T-helper 1 cell treated with Interleukin-12 subunit alpha and Interleukin-12 subunit beta and Interleukin-4 antibody, amounts not matched to agents 30 ng/mL and 1 ng/mL, for 36 hours (primary cell): ENCODE measurements around the gene CRKL. TPM values are rescaled to one million over a fixed set of nuclear protein-coding genes. Genes with fewer than 3 reads are reported as not detected.

ENCODE experiments used
- intact Hi-C: fragments of 100-400 bp; cut with micrococcal nuclease; formaldehyde crosslinking; loops from one replicate; pipeline ENCODE4 v1.15.1; 2024
- total RNA-seq: library from RNA; stranded (reverse); gene quantifications from 2 replicates; pipeline ENCODE4 v1.2.3, GENCODE V29; 2022

CRKL gene
- total RNA-seq, 1 donor from 2014 or later = 72.6 TPM

DNA sequence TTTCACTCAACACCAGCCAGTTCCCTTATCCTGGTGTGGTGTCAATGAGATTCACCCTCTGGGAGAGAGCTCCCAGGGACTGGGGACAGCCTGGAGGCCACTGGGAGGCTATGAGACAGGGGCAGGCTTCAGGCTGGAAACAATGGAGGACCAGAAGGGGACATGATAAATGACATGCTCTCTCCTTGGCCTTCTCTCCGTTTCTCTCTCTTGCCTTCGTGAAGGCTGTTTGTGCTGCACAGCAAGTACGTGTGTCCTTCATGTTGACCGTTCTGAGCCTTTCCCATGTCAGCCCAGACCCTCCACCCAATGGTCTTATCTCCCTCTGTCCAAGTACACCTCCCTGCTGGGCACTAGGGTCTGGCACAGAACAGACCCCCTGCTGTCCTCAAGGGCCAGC, 63.3 kb downstream of the CRKL start:
- intact Hi-C loops = no loop called here

DNA sequence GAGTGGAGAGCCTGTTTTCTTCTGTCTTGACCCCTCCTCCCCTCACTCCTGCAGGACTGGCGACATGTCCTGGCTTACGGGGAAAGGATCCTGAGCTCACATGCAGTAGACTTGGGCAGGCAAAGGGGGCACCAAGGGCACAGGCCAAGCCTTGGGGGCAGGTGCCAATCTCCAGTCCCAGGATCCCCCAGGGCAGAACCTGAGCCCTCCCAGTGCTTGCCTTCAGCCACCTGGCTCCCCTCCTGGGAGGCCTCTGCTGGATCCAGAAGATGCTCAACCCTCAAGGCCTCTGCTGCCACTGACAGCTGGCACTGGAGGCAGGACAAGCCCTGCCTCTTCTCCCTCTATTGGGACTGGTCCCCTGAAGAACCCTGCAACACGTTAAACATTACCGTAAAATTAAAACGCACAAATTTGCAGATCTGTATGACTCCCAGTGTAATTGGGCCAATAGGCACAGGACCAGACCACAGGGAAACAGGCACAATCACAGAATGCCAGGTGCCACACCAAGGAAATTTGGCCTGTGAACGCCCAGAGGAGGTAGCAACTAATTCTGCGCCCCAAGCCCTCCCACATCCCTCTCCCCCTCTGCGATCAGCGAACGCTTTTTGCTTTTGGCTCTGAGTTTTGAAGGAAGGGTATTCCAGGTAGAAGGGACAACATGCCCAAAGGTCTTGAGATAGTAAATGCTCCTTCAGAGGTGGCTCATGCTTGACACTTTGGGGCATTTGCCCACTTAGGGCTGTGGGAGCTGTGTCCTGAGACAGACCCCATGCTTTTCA, 63.9 kb downstream of the CRKL start:
- intact Hi-C loops = loop anchor here (1.0 kb wide), 1 partner anchor 64 kb away; the partner anchor contains the start of gene CRKL

DNA sequence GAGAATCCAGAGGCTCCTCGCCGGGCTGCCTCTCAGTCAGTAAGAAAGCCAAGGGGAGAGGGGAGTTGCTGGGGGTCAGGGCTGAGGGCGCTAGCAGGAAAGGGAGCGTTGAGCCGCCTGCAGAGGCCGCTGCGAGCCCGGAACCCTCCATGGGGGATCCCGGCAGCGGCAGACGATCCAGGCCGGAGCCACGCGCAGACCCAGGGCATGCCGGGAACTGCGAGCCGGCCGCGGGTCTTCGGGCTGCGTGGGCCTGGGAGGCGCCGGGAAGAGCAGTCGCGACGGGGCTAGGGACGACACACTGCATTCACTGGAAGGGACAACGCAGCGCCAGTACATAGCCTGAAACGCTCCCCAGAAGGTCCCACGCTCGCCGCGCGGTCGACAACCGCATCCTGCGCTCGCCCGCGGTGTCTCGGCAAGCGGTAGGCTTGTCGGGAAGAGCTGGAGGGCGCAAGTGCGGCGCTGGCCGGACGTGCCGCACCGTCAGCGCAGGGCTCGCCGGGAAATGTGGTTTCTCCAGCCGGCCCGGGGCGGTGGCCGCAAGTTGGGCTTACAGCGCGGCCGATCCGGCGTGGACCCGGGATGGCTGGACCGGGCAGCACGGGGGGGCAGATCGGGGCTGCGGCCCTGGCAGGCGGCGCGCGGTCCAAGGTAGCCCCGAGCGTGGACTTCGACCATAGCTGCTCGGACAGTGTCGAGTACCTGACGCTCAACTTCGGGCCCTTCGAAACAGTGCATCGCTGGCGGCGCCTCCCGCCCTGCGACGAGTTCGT, 64.8 kb downstream of the CRKL start, which contains the start of gene LZTR1:
Gene LZTR1, plus strand, starts transcription at position 511 of the 776 bp plus-strand sequence. Its CDS starts 75 bp downstream, at position 586.
- intact Hi-C loops = loop anchor here (1.0 kb wide), 3 partner anchors 20 to 65 kb away; partner anchors contain the start of genes CRKL and THAP7

DNA sequence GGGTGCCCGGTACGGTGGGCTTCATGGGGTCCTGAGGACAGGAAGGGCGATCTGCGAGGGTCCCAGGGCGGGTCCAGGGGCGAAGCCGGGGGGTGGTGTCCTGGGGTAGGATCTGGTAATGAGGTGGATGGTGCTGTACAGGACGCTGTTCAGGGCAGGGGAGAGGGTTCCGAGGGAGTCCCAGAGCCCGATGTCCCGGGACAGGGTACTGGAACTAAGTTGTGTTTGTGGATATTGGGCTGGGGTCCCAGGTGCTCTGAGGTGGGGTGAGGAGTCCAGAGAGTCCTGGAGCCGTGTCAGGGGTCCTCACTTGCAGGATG, 65.3 kb downstream of the CRKL start:
- intact Hi-C loops = loop anchor here (1.0 kb wide), 2 partner anchors 20 to 32 kb away; partner anchors contain the start of gene THAP7

DNA sequence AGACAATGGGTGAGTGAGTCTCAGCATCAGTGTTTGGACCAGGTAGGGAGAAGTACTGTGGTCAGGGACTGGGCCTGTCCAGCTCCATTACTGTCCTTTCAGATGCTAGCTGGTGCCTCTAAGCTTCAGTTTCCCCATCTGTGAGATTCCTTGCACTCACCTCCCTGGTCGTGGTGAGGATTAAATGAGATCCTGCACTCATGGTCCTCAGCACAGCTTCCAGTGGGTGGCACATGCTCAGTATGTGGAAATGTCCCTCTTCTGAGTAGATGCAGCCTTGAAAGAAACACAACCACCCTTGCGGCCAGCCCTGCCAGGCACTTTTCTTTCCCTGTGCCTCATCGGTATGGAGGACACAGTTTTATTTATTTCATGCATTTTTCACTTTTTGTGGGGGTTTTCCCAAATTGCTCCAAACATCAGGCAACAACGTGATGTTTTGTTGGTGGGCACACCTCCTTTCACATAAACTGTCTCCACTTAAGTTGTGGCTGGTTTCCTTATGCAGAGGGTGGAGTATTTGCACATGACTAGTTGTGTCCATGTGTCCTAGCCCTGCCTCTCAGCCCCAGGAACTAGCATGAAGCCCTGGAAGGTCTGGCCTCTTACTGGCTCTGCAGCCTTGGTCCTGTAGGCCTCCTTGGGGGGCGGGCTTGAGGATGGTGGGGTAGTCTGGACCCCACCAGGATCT, 66.0 kb downstream of the CRKL start:
- intact Hi-C loops = no loop called here

DNA sequence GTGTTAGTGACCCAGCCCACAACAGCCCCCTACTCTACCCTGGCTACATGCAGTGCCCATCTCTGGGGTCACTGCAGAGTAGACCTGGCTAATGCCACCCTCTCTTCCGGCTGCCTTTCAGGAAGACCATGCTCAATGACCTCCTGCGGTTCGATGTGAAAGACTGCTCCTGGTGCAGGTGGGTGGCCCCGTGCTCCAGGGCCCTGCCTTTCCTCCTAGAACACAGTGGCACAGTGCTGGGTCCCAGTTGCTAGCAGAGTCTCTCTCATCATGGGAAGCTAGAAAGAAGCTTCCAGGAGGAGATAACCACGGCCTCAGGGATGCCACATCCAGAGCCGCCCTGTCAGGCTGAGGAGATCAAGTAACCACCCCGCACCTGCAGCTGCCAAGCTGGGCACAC, 68.5 kb downstream of the CRKL start:
- intact Hi-C loops = no loop called here

DNA sequence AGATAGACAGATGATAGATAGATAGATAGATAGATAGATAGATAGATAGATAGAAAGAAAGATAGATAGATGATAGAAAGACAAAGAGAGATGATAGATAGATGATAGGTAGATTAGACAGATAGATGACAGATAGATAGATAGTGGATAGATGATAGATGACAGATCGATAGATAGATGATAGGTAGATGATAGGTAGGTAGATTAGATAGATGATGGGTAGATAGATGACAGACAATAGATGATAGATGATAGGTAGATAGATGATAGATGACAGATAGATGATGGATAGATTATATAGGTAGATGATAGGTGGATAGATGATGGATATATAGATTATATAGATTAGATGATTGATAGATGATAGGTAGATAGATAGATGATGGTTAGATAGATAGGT, 69.2 kb downstream of the CRKL start:
- intact Hi-C loops = no loop called here

DNA sequence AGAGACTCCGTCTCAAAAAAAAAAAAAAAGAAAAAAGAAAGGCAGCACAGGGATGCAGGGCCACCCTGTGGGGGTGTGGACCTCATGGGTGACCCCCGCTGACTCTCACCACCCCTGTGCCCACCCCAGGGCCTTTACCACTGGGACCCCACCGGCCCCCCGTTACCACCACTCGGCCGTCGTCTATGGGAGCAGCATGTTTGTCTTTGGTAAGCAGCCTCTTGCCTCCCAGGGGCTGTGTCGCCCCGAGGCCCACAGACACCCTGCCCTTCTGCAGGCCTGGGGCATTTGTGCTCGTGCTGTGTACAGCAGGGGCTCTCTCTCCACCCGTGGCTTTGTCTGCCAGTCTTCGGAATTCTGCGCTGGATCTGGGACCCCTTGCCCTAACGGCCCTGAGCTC, 70.2 kb downstream of the CRKL start:
- intact Hi-C loops = no loop called here

DNA sequence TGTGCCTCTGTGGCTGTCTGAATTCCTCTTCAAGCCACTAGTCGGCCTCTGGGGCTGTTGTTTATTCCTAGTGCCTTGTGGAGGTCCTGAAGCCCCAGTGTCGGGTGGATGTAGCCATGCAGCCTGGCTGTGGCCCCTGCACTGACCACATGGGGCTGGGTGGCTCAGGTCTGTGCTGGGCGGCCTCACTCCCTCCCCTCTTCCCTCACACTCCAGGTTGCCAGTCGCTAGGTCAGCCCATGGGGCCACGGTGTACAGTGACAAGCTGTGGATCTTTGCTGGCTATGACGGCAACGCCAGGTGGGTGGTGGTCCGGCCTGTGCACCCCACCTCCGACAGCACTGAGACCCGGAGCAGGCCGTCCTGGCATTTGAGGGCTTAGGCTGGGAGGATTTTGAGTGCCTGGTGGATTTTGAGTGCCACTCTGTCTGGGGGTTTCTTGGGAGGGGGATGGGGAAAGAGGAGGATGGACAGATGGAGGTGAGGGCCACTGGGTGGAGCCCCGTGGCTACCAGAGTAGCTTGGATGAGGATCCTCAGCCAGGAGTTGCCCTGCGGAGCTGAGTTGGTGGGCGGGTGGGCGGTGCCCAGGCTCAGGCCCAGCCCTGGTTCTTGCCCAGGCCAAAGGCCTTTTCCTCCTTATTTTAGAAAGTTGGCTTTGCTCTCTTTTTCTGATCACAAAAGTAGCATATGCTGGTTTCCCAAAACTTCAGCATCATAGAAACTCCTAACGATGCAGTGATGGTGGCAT, 71.5 kb downstream of the CRKL start:
- intact Hi-C loops = no loop called here

DNA sequence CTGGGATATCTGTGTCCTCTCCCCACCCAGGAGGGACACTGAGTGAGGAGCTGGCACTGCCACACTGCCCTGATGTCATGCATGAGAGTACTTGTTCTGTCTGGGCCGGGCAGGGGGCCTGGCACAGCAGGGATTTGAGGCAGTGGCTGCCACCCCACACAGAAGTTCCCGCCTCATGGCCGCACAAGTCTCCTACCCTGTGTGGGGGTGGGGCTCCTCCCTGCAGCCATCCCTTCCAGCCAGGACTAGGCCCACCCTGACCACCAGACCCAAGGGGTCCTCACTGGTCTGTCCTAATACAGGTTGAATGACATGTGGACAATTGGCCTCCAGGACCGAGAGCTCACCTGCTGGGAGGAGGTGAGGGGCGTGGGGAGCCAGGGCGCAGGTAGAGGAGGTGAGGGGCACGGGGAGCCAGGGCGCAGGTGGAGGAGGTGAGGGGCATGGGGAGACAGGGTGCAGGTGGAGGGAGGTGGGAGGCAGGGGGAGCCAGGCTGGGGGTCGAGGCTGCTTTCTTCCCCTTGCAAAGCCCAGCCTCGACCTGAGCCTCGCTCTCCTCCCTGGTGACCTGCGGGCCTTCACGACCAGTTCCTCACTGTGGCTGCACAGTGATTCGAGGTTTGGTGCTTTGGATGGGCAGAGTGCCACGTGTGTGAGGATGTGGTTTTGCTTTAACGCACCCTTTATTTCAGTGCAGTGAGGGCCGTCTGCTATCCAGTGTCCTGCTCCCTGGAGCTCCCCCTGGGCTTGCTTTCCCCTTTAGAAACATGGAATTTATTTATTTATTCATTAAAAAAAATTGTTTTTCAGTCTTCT, 72.3 kb downstream of the CRKL start:
- intact Hi-C loops = no loop called here

DNA sequence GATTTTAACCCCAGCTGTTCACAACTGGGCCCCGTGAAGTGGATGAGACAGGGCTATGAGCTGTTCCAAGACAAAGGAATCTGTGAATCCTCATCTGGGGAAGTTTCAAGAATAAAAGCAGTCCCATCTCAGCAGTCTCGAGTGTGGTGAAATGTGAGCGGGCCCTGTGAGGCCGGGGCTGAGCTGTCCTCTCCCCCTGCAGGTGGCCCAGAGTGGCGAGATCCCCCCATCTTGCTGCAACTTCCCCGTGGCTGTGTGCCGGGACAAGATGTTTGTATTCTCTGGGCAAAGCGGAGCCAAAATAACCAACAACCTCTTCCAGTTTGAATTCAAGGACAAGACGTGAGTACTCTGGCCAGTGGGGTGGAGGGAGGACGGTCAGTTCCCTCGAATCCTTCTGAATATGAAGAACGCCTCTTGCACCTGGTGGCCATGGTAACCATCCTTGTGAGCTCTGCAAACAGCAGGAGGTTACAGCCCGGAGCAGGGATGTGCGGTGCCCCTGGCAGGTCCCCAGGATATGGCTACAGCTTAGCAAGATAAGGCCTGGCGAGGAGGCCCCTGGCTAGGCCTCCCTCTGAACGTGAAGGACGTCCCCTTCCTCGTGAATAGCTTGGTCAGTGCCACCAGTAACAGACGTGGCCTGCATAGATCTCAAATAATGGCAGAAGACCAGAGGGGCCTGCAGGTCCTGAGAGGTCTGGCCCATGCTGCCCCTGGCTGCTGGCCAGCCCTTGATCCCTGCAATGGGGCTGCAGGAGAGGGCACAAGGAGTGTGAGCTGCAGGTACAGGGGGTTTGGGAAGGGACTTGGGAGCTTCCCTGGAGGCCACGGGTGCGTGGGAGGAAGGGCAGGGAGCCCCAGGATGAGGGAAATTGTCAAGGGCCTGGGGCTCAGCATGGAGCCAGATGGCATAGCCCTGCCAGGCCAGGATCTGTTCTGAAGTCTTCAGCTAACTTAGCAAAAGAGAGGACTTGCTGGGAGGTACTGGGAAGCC, 73.3 kb downstream of the CRKL start:
- intact Hi-C loops = no loop called here

DNA sequence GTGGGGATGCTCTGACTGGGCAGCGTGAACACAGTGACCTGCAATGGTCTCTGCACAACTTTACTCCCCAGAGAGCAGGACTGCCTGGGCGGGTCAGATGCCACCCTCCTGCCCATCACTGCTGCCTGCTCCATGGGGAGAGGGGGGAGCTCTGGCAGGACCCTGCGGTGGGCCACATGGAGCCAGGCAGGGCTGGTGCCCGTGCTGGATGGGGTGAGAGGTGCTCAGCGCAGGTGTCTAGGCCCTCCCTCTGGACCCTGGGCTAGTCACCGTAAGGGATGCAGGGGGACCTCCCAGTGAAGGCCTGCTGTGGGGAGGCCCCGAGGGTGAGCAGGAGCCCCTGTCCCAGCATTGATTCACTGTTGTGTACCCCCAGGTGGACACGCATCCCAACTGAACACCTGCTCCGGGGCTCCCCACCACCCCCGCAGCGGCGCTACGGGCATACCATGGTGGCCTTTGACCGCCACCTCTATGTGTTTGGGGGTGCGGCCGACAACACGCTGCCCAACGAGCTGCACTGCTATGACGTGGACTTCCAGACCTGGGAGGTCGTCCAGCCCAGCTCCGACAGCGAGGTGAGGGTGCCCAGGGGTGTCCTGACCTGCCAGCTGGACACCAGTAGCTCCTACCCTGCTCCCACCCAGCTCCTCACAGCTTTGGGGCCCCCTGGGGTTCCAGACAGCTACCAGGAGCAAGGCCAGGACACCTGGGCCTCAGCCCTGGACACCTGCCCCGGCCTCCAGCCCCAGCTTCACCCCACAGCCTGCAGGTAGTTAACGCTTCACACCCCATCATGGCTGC, 74.2 kb downstream of the CRKL start:
- intact Hi-C loops = no loop called here

DNA sequence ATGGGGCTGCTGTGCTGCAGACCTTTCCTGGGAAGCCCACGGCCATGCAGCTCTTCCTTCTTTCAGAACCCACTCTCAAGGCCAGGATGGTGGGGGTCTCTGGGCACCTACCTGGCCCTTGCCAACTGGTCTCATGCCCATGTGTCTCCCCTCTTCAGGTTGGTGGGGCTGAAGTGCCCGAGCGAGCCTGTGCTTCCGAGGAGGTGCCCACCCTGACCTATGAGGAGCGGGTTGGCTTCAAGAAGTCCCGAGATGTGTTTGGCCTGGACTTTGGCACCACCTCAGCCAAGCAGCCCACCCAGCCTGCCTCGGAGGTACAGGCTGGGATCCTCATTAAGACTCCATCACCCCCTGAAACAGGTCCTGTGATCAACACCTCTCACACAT, 74.8 kb downstream of the CRKL start:
- intact Hi-C loops = no loop called here

DNA sequence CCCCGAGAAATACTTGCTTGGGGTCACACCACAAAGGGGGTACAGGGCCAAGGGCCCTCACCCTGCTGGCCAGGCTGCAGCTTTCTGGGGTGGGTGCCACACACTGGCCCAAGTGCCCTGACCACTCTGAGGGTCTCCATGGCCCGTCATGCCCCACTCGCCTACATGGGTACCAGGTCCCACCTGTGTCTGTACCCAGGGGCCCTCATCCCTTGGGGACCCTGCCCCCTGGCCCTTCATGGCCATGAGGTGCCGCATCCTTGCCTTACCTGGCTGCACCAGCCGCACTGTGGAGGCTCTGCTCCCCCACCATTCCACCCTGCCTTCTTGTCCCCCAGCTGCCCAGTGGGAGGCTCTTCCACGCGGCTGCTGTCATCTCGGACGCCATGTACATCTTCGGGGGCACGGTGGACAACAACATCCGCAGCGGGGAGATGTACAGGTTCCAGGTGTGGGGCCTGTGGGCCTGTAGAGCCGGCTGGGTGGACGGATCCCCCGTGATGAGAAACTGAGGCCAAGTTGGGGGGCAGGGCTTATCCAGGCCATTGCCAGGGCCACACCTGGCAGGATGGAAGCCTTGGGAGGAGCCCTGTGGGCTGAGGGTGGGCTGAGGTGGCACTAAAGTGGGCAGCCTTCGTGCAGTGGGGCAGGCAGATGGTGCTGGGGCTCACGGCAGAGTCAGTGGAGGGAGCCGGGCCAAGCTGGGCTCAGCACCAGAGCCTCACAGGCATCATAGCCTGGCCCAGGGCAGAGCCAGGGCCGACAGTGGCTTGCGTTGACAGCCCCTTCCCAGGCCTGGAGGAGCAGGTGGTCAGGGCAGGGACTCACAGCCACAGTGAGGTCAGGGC, 75.5 kb downstream of the CRKL start:
- intact Hi-C loops = no loop called here

DNA sequence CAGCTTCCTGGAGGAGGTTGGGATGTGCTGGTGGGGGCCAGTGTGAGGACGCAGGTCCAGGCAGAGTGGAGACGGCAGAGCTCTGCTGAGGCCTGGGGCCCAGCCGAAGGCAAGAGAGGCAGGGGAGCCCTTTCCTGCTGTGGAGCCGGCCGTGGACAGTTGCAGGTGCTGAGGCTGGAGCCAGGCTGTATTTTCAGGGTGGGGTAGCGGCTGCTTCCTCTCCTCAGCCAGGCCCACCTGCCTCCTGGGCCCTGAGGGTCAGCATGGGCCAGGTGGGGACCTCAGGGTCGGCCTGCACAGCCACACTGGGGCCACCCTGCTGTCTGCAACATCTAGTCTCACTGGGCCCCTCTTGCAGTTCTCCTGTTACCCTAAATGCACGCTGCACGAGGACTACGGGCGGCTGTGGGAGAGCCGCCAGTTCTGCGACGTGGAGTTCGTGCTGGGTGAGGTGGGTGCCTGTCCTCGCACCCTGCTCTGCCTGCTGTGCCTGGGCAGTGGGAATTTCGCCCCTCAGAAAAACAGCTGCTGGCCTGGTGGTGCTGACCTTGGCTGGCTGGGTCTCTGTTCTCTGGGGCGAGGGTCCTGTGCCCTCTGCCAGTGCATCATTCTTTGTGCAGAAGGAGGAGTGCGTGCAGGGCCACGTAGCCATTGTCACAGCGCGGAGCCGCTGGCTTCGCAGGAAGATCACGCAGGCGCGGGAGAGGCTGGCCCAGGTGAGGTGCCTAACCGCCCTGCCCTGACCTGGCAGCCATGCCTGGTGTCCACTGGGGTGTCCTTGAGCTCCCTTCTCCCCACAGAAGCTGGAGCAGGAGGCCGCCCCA, 76.3 kb downstream of the CRKL start:
- intact Hi-C loops = no loop called here

DNA sequence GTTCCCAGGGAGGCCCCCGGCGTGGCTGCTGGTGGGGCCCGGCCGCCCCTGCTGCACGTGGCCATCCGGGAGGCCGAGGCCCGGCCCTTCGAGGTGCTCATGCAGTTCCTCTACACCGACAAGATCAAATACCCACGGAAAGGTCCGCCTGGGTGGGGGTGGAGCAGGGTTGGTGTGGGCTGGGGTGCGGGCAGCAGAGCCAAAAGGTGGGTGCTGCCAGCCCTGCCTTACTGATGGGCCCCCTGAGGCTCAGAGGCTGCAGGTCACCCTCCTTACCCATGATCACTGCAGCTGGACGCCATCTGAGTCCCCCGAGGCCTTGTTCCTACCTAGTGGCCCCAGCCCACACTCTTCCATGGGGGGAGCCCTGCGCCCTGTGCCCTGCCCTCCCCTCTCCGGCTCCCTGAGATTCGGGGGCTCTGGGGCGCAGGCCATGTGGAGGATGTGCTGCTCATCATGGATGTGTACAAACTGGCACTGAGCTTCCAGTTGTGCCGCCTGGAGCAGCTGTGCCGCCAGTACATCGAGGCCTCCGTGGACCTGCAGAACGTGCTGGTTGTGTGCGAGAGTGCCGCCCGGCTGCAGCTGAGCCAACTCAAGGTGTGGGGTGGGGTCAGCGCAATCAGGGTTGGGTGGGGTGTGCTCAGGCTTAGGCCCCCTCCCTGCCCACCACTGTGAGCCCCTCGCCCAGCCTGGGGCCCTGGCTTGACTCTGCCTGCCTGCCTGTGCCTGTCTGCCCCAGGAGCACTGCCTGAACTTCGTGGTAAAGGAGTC, 77.1 kb downstream of the CRKL start:
- intact Hi-C loops = no loop called here
